IgD-negative memory B cell (primary cell): ENCODE measurements around the gene PTPRU. TPM values are rescaled to one million over a fixed set of nuclear protein-coding genes. Genes with fewer than 3 reads are reported as not detected.
A peak's percentile ranks its signal among the peaks of the same experiment; 100 is the strongest.
"Not testable (repeated sequence)": the region's sequence is repeated elsewhere in the genome, so short reads cannot be mapped to it uniquely, and the experiment has no call there.

Experiments
- H3K27ac Mint-ChIP-seq, 3 donors: one replicate each; pipeline ENCODE4 v1.8.0; 2020 to 2022; ENCODE audit warnings: mild to moderate bottlenecking in 3 of 3, mixed read lengths in 3 of 3, moderate library complexity in 1 of 3
- H3K27me3 Mint-ChIP-seq: one replicate; pipeline ENCODE4 v1.8.0; 2021; ENCODE audit warnings: mixed read lengths
- H3K36me3 Mint-ChIP-seq: one replicate; pipeline ENCODE4 v1.8.0; 2020; ENCODE audit warnings: mild to moderate bottlenecking, mixed read lengths
- H3K4me1 Mint-ChIP-seq, 3 donors: one replicate each; pipeline ENCODE4 v1.8.0; 2020 to 2022; ENCODE audit warnings: mixed read lengths in 3 of 3, mild to moderate bottlenecking in 1 of 3
- H3K4me3 Mint-ChIP-seq, 4 donors: one replicate each; pipeline ENCODE4 v1.8.0; 2020 to 2022; ENCODE audit warnings: mild to moderate bottlenecking in 4 of 4, mixed read lengths in 4 of 4, moderate library complexity in 3 of 4
- H3K9me3 Mint-ChIP-seq, 3 donors: one replicate each; pipeline ENCODE4 v1.8.0; 2020 to 2021; ENCODE audit warnings: mixed read lengths in 3 of 3, mild to moderate bottlenecking in 1 of 3
- polyA plus RNA-seq: library from polyadenylated mRNA; unstranded; fragments of 300-500 nt; fragmentation: Illumina TruSeq; gene quantifications from one replicate; pipeline ENCODE4 v1.2.3, GENCODE V29; 2021

Gene PTPRU
- polyA plus RNA-seq, 1 donor from 2014 or later = not detected

DNA sequence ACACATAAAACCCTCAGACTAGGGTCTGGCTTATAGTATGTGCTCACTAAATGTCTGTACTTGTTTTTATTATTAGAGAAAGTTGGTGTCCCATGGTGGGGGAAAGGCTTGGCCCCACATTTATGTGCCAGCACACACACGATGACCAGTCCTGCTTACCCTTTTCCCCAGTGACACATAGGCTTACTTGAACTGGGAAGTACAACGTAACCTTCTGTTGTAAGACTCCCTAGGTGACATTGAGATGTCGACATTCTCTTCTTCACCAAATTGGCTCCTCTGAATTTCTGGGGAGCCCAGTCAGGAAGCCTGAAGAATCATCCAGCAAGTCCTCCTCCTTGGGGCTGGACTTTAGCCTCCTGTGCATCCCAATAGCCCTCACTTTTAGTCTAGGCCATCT is 3.9 kb upstream of the PTPRU start:
- Mint-ChIP-seq H3K9me3 (no peaks in the 10 kb centered on the region), H3K4me1 (peaks cover 23 to 27% (median 23%) of the 10 kb centered on the region in 3 donors), H3K36me3 (peaks cover 4% of the 10 kb centered on the region), H3K27ac (peak overlapping the region in 1 of 3 donors; percentile 72), H3K4me3 (peak overlapping the region in 3 of 4 donors; percentile 9 to 97 (median 25)), H3K27me3 (peaks cover 28% of the 10 kb centered on the region)

DNA sequence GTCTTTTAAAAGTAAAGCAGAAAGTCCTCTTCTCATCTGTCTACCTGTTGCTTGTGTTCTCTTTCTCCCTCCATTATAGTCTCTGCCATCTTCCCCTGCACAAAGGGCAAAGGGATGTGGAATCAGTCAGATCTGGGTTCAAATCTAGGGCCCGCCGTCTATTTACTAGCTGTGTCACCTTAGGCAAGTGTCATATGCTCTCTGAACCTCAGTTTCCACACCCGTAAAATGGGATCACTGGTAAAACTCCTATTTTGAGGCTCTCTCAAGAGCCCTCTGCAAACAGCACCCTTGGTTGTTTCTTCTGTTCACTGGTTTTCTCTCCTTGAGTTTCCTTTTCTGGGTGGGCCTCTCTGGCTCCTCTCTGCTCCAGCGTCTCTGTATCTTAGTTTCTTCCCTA is 2.6 kb upstream of the PTPRU start:
- Mint-ChIP-seq H3K4me3 (peak overlapping the region in 1 of 4 donors; percentile 36), H3K27me3 (peaks cover 33% of the 10 kb centered on the region), H3K36me3 (peaks cover 4% of the 10 kb centered on the region), H3K9me3 (no peaks in the 10 kb centered on the region), H3K27ac (peak overlapping the region in 1 of 3 donors; percentile 2), H3K4me1 (peaks cover 23 to 31% (median 27%) of the 10 kb centered on the region in 3 donors)

DNA sequence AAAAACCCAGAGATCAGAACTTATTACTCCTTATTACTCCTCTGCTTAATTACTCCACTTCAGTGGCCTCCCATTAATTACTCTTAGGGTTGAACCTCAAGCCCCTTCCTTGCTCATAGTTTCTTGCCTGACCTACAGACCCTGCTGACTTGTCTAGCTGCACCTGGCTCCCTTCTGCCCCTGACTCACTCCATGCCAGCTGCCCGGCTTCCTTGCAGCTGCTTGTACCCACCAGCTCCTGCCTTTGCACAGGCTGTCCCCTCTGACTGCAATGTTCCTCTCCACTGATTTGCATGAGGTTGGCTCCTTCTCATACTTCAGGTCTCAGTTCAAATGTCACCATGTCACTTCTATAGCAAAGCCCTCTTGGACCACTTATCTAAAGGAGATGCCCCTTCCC is 1.9 kb upstream of the PTPRU start:
- H3K4me3 Mint-ChIP-seq = peak overlapping the region in 2 of 4 donors; percentile 36 to 46
- H3K27ac Mint-ChIP-seq = peak overlapping the region in 1 of 3 donors; percentile 2
- H3K4me1 Mint-ChIP-seq = peaks cover 23 to 30% (median 28%) of the 10 kb centered on the region in 3 donors
- H3K9me3 Mint-ChIP-seq = no peaks in the 10 kb centered on the region
- H3K36me3 Mint-ChIP-seq = peaks cover 4% of the 10 kb centered on the region
- peaks cover 40% of the 10 kb centered on the region for H3K27me3 Mint-ChIP-seq

DNA sequence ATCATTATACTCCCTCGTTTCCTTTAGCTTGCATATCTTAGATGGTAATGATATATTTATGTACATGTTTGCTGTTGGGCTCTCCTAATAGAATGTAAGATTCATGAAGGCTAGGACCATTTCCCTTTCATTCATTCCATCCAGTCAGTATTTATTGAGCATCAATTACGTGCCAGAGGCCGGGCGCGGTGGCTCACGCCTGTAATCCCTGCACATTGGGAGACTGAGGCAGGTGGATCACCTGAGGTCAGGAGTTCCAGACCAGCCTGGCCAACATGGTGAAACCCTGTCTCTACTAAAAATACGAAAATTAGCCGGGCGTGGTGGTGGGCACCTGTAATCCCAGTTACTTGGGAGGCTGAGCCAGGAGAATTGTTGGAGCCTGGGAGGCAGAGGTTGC is 1.4 kb upstream of the PTPRU start:
- Mint-ChIP-seq H3K4me1 (peaks cover 19 to 26% (median 24%) of the 10 kb centered on the region in 3 donors), H3K27ac (peak overlapping the region in 1 of 3 donors; percentile 2), H3K27me3 (peaks cover 43% of the 10 kb centered on the region), H3K4me3 (peak overlapping the region in 1 of 4 donors; percentile 36)
- H3K36me3 Mint-ChIP-seq, H3K9me3 Mint-ChIP-seq: not testable (repeated sequence)

DNA sequence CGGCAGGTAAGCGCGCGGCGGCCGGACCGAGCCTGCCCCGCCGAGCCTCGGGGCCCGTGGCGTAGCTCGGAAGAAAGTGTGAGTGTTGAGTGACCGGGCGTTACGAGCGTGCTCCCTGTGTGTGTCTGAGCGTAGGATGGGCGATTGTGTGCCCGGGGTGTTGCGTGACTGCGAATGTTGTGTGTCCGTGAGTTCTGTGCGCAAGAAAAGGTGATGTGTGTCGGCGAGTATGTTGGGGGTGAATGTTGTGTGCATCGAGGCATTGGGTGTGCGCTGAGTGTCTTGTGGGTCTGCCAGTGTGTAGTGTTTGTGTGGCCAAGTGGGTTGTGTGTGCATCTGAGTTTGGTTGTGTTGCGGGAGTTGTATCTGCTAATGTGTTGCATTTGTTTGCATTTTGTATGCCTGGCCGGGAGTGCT is 398 bp downstream of the PTPRU start:
- Mint-ChIP-seq H3K27ac (peak overlapping the region; percentile 5 to 77 (median 68)), H3K36me3 (peaks cover 4% of the 10 kb centered on the region), H3K27me3 (peaks cover 46% of the 10 kb centered on the region), H3K4me3 (peak overlapping the region; percentile 62 to 95 (median 92)), H3K9me3 (no peaks in the 10 kb centered on the region), H3K4me1 (peaks cover 6 to 16% (median 12%) of the 10 kb centered on the region in 3 donors)

DNA sequence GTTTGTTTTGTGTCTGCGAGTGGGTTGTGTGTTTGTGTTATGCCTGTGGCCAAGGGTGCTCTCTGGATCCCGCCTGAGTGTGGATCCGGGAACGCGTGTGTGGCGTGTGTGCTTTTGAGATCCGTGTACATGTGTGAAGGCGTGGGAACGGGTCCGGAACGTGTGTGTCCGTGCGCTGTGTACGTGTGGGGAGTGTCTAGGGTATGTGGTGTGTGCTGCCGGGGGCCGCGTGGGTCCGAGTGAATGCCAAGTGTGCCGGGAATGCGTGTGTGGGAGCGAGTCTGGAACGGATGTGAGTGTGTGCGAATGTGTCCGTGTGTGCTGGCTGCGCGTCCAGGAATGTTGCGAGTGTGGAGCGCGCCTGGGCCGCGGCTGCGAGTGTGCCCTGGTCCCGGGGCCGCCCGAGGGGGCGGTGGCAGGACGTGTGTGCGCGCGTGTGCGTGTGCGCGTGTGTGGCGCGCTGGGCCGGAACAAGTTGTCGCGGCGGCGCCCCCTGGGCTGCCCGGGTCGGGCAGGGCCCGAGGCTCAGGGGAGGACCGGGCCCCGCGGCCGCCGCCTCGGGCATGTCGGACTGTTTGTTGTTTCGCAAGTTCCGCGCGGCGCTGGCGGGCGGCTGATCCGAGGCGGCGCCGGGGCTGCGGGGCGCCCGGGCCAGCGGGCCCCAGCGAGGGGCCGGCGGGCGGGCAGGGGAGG is 953 bp downstream of the PTPRU start:
- peak overlapping the region; percentile 5 to 77 (median 68) for H3K27ac Mint-ChIP-seq
- H3K9me3 Mint-ChIP-seq = no peaks in the 10 kb centered on the region

DNA sequence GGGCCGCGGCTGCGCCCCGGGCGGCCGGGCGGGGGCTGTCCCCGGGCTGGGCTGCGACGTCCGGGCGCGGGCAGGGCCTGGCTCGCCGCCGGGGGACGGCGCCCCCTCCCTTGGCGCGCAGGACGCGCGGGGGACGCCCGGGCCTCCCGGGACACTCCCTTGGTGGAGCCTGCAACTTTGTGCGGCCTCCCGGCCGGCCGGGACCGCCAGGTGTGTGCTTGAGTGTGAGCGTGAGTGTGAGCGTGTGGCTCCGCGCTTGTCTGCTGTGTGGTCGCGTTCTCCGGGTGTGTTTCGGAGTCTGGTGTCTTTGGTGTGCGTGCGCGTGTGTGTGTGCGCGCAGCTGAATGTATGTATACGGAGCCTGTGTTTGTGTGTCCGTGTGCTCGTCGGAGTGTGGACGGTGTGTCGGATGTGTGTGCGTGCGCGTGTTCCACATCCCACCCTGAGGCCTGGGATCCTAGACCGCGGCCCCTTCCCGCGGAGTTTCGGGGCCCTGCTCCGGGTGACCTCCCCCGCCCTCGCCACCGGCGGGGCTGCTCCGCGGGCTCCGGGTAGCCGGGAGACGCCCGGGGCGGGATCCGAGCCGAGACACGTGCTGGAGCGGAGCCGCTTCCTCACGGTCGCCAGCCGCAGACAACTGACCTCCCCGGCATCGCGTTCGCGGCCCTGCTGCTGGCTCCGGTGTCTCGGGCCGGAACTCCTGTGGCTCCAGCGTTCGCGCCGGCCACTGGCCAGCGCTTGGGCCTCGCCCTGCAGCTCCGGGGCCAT is 1.7 kb downstream of the PTPRU start:
- peaks cover 46% of the 10 kb centered on the region for H3K27me3 Mint-ChIP-seq
- H3K27ac Mint-ChIP-seq = peak overlapping the region in 2 of 3 donors; percentile 49 to 84

More for the DNA sequence above, 953 bp downstream of the PTPRU start:
- Mint-ChIP-seq H3K4me3 (peak overlapping the region; percentile 62 to 95 (median 92)), H3K36me3 (peaks cover 4% of the 10 kb centered on the region), H3K4me1 (peaks cover 6 to 16% (median 12%) of the 10 kb centered on the region in 3 donors), H3K27me3 (peaks cover 46% of the 10 kb centered on the region)

DNA sequence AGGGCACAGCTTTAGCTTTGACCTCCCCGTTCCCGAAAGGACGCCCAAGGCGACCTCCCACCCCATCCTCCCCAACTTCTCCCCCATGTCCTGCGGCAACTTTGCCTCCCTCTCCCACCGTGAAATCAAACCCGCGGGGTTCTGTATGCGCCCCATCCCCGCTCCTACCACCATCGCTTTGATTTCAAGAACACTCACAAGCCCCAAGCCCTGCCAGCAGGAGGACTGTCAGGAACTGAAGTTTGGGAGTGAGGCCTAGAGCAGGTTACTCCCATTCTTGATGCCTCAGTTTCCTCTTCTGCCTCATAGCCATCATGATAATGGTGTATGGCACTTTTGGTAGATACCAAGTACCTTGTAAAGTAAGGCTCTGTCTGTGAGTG is 2.3 kb downstream of the PTPRU start:
- H3K27ac Mint-ChIP-seq = peak overlapping the region in 1 of 3 donors; percentile 73
- peaks cover 45% of the 10 kb centered on the region for H3K27me3 Mint-ChIP-seq
- peaks cover 6 to 16% (median 12%) of the 10 kb centered on the region in 3 donors for H3K4me1 Mint-ChIP-seq
- peak overlapping the region; percentile 57 to 90 (median 81) for H3K4me3 Mint-ChIP-seq
- H3K36me3 Mint-ChIP-seq = peaks cover 4% of the 10 kb centered on the region
- H3K9me3 Mint-ChIP-seq = no peaks in the 10 kb centered on the region

More for the DNA sequence above, 1.7 kb downstream of the PTPRU start:
- no peaks in the 10 kb centered on the region for H3K9me3 Mint-ChIP-seq
- H3K4me3 Mint-ChIP-seq = peak overlapping the region; percentile 53 to 90 (median 84)
- H3K4me1 Mint-ChIP-seq = peaks cover 6 to 16% (median 12%) of the 10 kb centered on the region in 3 donors
- peaks cover 4% of the 10 kb centered on the region for H3K36me3 Mint-ChIP-seq

DNA sequence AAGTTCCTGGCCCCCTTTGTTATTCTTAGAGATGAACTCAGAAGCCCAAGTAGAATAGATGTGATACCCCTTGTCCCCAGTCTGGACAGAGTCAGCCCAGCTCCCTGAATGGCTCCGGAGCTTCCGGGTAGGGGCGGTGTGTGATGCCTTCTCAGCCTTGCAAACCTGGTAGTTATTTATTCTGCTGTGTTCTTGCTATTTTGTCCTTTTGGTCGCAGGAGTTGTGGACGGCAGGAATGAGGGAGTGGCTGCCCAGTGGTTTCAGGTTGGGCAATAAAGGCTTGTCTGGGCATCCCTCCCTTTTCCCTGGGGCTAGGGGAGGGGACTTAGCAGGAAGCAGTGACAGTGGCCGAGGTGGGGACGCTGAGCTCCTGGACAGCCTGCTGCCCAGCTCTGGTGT is 2.8 kb downstream of the PTPRU start:
- Mint-ChIP-seq H3K36me3 (peaks cover 4% of the 10 kb centered on the region), H3K27me3 (peaks cover 41% of the 10 kb centered on the region), H3K27ac (no peak overlapping the region), H3K9me3 (no peaks in the 10 kb centered on the region), H3K4me1 (peaks cover 6 to 16% (median 12%) of the 10 kb centered on the region in 3 donors), H3K4me3 (peak overlapping the region in 3 of 4 donors; percentile 57 to 85 (median 57))

DNA sequence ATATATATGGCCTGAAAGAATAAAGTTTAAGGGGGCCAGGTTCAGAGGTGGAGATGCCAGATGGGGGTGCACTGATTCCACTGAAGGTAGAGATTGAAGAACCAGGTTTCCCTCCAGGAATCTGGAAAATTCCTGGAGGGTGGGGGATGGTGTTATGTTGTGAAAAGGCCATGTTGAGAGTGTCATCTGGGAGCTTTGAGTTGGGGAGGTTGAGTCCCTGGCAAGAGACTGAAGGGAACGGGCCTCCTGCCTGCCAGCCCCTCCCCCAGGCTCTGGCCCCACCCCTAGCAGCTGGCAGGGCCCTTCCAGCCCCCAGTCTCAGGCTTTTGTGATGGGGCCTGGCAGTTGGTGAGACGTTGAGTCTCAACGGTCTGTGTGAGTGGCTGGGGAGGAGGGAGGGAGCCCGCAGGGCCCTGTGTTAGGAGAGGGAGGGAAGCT is 4.1 kb downstream of the PTPRU start:
- H3K36me3 Mint-ChIP-seq = peaks cover 4% of the 10 kb centered on the region
- H3K27ac Mint-ChIP-seq = no peak overlapping the region
- peaks cover 6 to 16% (median 12%) of the 10 kb centered on the region in 3 donors for H3K4me1 Mint-ChIP-seq
- H3K4me3 Mint-ChIP-seq = peak overlapping the region in 1 of 4 donors; percentile 47
- peaks cover 33% of the 10 kb centered on the region for H3K27me3 Mint-ChIP-seq
- no peaks in the 10 kb centered on the region for H3K9me3 Mint-ChIP-seq

DNA sequence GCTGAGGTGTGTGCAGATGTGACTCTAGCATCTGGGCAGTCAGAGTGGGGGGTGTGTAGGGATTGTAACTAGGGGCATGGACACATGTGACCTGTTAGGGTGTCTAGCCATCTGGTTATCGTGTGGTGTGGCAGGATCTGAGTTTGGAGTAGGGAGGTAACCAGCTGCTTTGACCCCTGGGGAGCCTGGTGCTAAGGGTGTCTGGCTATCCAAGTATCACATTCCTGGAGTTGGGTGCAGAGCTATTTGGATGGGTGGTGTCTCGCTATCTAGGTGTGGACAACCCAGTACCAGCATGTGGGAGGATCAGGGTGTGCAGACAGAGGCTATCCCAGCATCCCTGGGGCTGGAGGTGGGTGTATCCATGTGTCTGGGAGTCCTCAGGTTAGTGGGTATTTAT is 4.7 kb downstream of the PTPRU start:
- H3K9me3 Mint-ChIP-seq = no peaks in the 10 kb centered on the region
- peaks cover 28% of the 10 kb centered on the region for H3K27me3 Mint-ChIP-seq
- peak overlapping the region in 1 of 3 donors; percentile 0 for H3K27ac Mint-ChIP-seq
- peaks cover 4% of the 10 kb centered on the region for H3K36me3 Mint-ChIP-seq
- peaks cover 6 to 13% (median 10%) of the 10 kb centered on the region in 3 donors for H3K4me1 Mint-ChIP-seq
- no peak overlapping the region for H3K4me3 Mint-ChIP-seq

DNA sequence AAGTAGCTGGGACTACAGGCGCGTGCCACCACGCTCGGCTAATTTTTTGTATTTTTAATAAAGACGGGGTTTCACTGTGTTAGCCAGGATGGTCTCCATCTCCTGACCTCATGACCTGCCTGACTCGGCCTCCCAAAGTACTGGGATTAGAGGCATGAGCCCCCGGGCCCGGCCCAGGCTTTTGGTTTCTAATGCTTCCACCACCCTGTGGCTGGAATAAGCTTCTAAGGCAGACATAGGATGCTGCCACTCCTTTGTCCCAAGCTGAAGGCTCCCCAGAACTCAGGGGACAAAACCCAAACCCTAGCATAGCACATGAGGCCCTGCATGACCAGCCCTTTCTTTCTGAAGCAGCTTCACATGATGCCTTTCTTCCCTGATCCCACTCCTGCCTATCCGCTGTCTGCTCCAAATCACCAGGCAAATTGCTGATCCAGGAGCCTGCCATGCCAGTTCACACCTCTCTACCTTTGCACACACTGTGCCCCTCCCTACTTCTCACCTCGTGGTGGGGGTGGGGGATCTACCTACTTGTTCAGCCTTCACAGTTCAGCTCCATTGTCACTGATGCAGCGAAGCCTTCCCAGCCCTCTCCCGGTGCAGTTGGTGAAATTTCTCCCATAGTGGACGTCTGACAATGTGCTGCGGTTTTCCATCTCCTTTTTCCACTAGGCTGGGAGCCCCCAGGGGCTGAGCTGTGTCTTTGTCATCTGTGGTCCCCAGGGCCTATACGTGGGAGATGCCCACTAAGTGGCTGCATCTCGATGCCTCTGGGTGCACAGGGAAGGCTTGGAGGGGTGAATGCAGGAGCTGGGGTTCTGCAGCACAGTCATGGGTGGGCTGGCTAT is 6.9 kb downstream of the PTPRU start:
- peaks cover 24% of the 10 kb centered on the region for H3K27me3 Mint-ChIP-seq
- H3K9me3 Mint-ChIP-seq = no peaks in the 10 kb centered on the region
- H3K27ac Mint-ChIP-seq = no peak overlapping the region
- H3K36me3 Mint-ChIP-seq = no peaks in the 10 kb centered on the region
- no peak overlapping the region for H3K4me3 Mint-ChIP-seq
- peaks cover 0 to 3% (median 3%) of the 10 kb centered on the region in 3 donors for H3K4me1 Mint-ChIP-seq

DNA sequence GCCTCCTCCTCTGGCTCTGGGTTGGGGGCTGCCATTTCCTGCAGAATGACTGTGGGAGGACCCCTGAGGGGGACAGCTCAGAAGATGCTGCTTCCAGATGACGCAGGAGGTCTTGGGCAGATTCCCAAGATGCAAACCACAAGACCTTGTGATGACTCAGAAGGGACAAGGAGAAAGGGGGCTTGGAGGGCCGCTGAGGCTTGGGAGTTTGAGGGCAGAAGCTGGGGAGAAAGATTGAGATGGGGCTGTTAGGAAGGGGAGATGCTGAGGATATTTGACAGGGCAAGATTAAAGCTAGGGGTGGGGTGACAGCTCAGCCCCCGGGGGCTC is 7.5 kb downstream of the PTPRU start:
- Mint-ChIP-seq H3K4me1 (no peaks in the 10 kb centered on the region), H3K9me3 (no peaks in the 10 kb centered on the region), H3K27me3 (peaks cover 23% of the 10 kb centered on the region), H3K36me3 (no peaks in the 10 kb centered on the region), H3K4me3 (no peak overlapping the region), H3K27ac (no peak overlapping the region)

DNA sequence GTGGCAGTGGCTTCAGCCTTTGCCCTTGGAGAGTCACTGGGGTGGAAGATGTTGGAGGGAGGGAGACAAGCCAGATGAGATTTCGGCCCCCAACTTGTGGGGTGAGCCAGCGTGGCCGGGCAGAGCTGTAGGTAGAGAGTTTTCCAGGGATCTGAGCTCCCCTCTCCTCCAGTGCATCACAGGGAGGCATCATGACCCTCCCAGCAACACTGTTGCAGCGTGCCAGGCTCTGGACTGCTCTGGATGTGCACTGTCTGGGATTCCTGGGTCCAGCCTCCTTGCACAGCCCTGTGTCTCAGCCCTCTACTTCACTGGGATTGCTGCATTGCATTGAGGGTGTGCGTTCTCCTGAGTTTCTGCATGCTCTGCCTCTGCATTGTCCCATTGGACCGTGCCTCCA is 8.9 kb downstream of the PTPRU start:
- Mint-ChIP-seq H3K36me3 (no peaks in the 10 kb centered on the region), H3K4me3 (no peak overlapping the region), H3K4me1 (no peaks in the 10 kb centered on the region), H3K27ac (no peak overlapping the region), H3K27me3 (peaks cover 16% of the 10 kb centered on the region), H3K9me3 (no peaks in the 10 kb centered on the region)
